ENCODE measurements around the gene TMED8. TPM values are rescaled to one million over a fixed set of nuclear protein-coding genes. Genes with fewer than 3 reads are reported as not detected.

The TMED8 gene, protein sequence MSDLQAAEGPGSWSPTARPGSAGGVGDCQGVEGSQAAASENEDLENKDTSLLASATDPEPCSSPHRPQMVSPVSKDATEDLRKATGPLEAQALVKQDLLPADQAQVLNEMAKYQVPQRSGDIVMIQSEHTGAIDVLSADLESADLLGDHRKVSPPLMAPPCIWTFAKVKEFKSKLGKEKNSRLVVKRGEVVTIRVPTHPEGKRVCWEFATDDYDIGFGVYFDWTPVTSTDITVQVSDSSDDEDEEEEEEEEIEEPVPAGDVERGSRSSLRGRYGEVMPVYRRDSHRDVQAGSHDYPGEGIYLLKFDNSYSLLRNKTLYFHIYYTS
- 21.2 TPM for total RNA-seq (2021; ENCODE audit: unreplicated experiment)
- 5.3 and 7.4 TPM in 2 replicates for polyA plus RNA-seq (2012)
- percentile 69 among the genes with signal in this experiment for Bru-seq, nascent RNA
- BruChase-seq, experiment 1, labeled RNA remaining after a 6-hour chase, result percentile 93 among the genes with signal in this experiment
- BruChase-seq, experiment 2, labeled RNA remaining after a 2-hour chase, result percentile 87 among the genes with signal in this experiment
- long read RNA-seq, full-length matches to known transcripts, result 5 of 33 reads
- long read RNA-seq, partial matches to known transcripts, result 0 of 33 reads
- long read RNA-seq, other reads (novel, unspliced or antisense), result 28 of 33 reads

DNA sequence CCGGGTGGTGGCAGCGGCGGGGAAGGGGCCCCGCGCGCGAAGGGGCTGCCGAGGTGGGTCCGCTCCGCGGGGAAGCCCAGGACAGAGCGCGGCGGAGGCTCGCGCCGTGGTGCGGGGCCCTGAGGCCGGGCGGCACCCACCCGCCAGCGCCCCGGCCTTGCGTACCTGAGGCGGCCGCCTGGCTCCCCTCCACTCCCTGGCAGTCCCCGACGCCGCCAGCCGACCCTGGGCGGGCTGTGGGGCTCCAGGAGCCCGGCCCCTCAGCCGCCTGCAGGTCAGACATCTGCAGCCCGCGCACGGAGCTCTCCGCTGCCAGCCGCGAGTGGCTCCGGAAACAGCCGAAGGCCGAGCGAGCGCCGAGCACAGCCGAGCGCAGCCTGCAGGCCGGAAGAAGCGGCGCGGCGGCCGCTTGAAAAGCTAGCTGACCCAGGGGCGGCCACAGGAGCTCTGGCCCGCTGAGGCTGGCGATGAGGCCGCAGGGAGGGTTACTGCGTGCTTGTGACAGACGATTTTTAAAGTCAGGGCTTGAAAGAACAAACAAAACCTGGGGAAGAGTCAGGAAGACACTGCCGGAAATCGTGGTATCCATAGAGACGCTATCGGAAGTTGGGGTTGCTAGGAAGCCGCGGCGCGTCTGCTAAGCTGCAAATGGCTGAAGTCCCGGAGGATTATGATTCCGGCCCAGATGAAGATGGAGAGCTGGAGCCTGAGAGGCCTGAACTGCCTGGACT is at the start of gene TMED8, which contains the start of gene SAMD15:
TSS of gene TMED8 (minus strand) at position 324 of the 731 bp plus-strand sequence. CDS start at position 283, 41 bp downstream.
TSS of gene SAMD15 (plus strand) at position 609 of the 731 bp plus-strand sequence. CDS start at position 649, 40 bp downstream.
- ChIA-PET CTCF (interaction anchor here (0.7 to 1.4 kb wide), 3 partner anchors 56 to 226 kb away, joined by 4 to 5 read pairs (median 5); partner anchors contain the start of gene GSTZ1), POLR2A (interaction anchor here (0.6 to 0.7 kb wide), 2 partner anchors 11 to 513 kb away, joined by 3 read pairs; no protein-coding TSS in a partner anchor), RAD21 (ENCODE audit: low non-redundant PET in 1 of 2, low total read pairs in 2 of 2, uncharacterized antibody in 2 of 2, unreplicated experiment in 2 of 2) (no interaction called here)
- peaks cover 12 to 16% of the 10 kb centered on the region in 2 experiments; a peak in 3 of 4 replicates for H3K4me1 ChIP-seq (ENCODE audit: control insufficient read depth in 1 of 2, insufficient read depth in 2 of 2, low read length in 2 of 2)
- no peaks in the 10 kb centered on the region for H3K9me2 ChIP-seq (ENCODE audit: insufficient read depth)
- intact Hi-C loops (cut with micrococcal nuclease), result loop anchor here (5.0 kb wide), 1 partner anchor 80 kb away; the partner anchor contains the start of genes AHSA1 and VIPAS39
- no TSS peak for BruUV-seq (replicated peaks)
- peak within 1 kb of the TSS; percentile 64 to 69 for H3K4me3 ChIP-seq (replicated peaks in 1 of 2; ENCODE audit: low read depth in 1 of 2, low read length in 2 of 2)
- no peaks in the 10 kb centered on the region for H4K20me1 ChIP-seq (ENCODE audit: insufficient read depth)
- peak within 1 kb of the TSS; percentile 88 for H3K4me2 ChIP-seq (ENCODE audit: low read length)
- H3K36me3 ChIP-seq (ENCODE audit: control insufficient read depth in 1 of 2, insufficient read depth in 2 of 2, low read length in 2 of 2), result no peaks in the 10 kb centered on the region
- H2AFZ ChIP-seq (ENCODE audit: low read depth, low read length, poor library complexity, severe bottlenecking), result peak within 1 kb of the TSS; percentile 92
- no peaks in the 10 kb centered on the region for H3K9me3 ChIP-seq (ENCODE audit: control insufficient read depth in 1 of 2, insufficient read depth in 1 of 2, low read depth in 1 of 2, low read length in 2 of 2)
- peak within 1 kb of the TSS; percentile 80 for H3K9ac ChIP-seq (ENCODE audit: low read length)
- H3K27me3 ChIP-seq (ENCODE audit: insufficient read depth, low read length), result no peaks in the 10 kb centered on the region; the same call in 1 of the 2 replicates
- peaks cover 31% of the 10 kb centered on the region for H3K79me2 ChIP-seq (ENCODE audit: insufficient read depth, low read length)
- ATAC-seq (peak; percentile 99), DNase-seq (ENCODE audit: low read depth, low spot score) (peak; percentile 61)
- TF ChIP-seq ZFX (IDR thresholded peaks at IDR 0.05) (peak; percentile 94), POLR2AphosphoS5 (IDR thresholded peaks at IDR 0.05; ENCODE audit: low read depth, low read length) (peak; percentile 75), MAX (IDR thresholded peaks at IDR 0.05) (0 out of 2 replicates have a peak, but pooled peaks have one; percentile 46), EZH2 (IDR thresholded peaks at IDR 0.05) (no peak), RAD21 (IDR thresholded peaks at IDR 0.05; ENCODE audit: low read depth) (no peak), ELF1 (IDR thresholded peaks at IDR 0.05; ENCODE audit: borderline replicate concordance, low read depth) (peak; percentile 72), ATF3 (IDR thresholded peaks at IDR 0.05) (no peak), POLR2A (IDR thresholded peaks at IDR 0.05; ENCODE audit: borderline replicate concordance, extremely low read depth, insufficient read depth, insufficient read length) (peak; percentile 40), CBX3 (IDR thresholded peaks at IDR 0.05; ENCODE audit: low read depth) (no peak), SIN3A (IDR thresholded peaks at IDR 0.05; ENCODE audit: low read depth) (peak; percentile 76), YY1 (IDR thresholded peaks at IDR 0.05; ENCODE audit: extremely low read depth, insufficient replicate concordance, low read depth, low read length) (peak; percentile 77), TCF7L2 (IDR thresholded peaks at IDR 0.05; ENCODE audit: borderline replicate concordance, extremely low read depth, insufficient read depth, insufficient read length) (peak; percentile 88), FOSL1 (IDR thresholded peaks at IDR 0.05; ENCODE audit: low read depth) (no peak), SP1 (IDR thresholded peaks at IDR 0.05; ENCODE audit: low read depth) (no peak), EGR1 (IDR thresholded peaks at IDR 0.05; ENCODE audit: low read depth) (no peak)
- TF ChIP-seq, protein P1, sequence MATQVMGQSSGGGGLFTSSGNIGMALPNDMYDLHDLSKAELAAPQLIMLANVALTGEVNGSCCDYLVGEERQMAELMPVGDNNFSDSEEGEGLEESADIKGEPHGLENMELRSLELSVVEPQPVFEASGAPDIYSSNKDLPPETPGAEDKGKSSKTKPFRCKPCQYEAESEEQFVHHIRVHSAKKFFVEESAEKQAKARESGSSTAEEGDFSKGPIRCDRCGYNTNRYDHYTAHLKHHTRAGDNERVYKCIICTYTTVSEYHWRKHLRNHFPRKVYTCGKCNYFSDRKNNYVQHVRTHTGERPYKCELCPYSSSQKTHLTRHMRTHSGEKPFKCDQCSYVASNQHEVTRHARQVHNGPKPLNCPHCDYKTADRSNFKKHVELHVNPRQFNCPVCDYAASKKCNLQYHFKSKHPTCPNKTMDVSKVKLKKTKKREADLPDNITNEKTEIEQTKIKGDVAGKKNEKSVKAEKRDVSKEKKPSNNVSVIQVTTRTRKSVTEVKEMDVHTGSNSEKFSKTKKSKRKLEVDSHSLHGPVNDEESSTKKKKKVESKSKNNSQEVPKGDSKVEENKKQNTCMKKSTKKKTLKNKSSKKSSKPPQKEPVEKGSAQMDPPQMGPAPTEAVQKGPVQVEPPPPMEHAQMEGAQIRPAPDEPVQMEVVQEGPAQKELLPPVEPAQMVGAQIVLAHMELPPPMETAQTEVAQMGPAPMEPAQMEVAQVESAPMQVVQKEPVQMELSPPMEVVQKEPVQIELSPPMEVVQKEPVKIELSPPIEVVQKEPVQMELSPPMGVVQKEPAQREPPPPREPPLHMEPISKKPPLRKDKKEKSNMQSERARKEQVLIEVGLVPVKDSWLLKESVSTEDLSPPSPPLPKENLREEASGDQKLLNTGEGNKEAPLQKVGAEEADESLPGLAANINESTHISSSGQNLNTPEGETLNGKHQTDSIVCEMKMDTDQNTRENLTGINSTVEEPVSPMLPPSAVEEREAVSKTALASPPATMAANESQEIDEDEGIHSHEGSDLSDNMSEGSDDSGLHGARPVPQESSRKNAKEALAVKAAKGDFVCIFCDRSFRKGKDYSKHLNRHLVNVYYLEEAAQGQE (IDR thresholded peaks at IDR 0.05; ENCODE audit: low read depth), result no peak
- peak within 1 kb of the TSS; percentile 95 for H3K27ac ChIP-seq (ENCODE audit: low read depth, low read length)

All from HCT116 (cell line).